ENCODE data around the gene NGF. TPM values are rescaled to one million over a fixed set of nuclear protein-coding genes. Genes with fewer than 3 reads are reported as not detected.

The NGF gene
- polyA plus RNA-seq, 10 donors, result 1.2 to 5.6 (median 2.3) TPM

DNA sequence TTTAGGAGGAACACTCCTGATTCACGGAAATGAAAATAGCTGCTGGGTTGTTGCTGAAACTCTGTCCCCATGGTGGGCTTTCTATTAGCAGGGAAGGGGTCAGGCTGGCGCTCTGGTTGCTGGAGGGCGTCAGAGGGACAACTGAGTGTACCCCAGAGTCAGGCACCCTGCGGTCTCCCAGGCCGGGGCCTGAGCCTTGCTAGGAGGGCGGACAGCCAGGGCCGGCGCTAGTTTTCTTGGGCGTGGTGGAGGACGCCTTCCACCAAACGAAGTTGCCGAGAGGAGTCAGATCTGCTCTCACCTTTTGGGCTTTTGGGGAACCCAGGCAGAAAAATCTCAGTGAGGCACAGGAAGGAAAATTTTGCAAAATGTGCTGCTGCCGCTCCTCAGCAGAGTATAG, 54.8 kb downstream of the NGF start:
- DNase-seq, result no peak

DNA sequence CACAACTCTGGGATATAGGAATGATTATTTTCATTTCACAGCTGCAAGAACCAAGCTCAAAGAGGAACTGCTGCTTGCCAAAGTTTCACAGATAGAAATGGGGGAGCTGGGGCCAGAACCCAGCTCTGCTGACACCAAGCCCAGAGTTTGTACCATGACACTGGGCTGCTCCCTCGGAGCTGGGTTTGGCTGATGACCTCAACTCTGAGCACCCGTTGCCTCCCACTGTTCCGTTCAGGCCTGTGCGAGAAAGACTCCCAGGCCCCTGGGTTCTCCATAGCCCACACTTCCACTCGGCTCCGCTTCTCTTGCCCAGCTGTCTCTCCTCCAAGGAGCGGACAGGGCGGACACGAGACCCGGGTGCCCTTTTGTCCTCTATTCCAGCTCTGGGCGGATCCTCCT, 55.2 kb downstream of the NGF start:
- peak in 2 of 3 donors; percentile 75 to 88 for DNase-seq

- no peak for DNase-seq
Measured at GRCh38 chr1:115281143-115281542, 56.9 kb downstream of the NGF start.

- DNase-seq, result peak; percentile 71 to 89 (median 87)
Measured at GRCh38 chr1:115280064-115280463, 58.0 kb downstream of the NGF start.

- peak in 1 of 3 donors; percentile 12 for DNase-seq
Measured at GRCh38 chr1:115278211-115278610, 59.8 kb downstream of the NGF start.

- peak in 2 of 3 donors; percentile 42 to 91 for DNase-seq
Measured at GRCh38 chr1:115277276-115277675, 60.8 kb downstream of the NGF start.

- no peak for DNase-seq
Measured at GRCh38 chr1:115275216-115275615, 62.8 kb downstream of the NGF start.

DNA sequence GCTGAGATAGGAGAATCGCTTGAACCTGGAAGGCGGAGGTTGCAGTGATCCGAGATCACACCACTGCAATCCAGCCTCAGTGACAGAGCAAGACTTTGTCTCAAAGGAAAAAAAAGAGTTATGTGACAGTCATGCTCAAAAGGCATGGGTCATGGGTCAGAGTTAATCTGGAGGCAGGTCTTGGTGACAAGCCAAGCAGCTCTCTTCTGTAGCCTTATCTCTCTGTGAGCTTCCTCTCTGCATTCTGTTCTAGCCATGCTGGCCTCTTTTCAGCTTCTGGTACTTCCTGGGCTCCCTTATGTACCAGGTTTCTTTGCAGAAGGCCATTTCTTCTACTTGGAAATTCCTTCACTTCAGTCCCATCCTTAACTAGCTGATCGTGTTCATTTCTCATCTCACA, 63.6 kb downstream of the NGF start:
- DNase-seq, result no peak

DNA sequence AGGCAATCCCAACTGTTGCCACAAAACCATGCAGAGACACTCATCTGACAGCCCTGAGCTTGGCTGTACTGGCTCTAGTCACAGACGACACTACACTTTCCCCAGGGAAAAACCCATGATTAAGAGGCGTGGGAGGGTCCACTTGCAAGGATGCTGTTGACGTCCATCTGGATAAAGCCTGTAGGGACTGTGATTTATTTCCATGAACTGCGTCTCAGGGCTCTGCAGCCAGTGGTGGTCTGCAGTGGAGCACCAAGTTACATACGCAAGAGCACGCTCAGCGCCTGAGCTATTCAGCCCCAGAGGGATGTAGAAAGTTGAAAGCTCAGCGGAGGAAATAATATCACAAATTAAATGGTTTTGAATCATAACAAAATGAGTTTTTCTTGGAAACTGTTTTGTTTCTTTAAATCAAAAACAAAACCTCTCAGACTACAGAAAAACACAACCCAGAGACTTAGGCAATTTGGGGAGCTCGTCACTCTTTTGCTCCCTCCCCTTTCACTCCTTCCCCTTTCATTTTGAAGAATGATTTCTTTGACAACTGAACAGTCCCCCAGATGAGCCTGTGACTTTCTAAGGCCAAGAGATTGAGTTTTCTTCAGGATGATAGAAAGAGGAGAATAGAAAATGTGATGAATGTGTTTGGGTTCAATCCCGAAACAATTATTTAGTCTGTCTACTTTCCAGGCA, 71.2 kb downstream of the NGF start:
- DNase-seq, result peak in 1 of 3 donors; percentile 69

GRCh38 chr1:115265099-115265498, 73.0 kb downstream of the NGF start:
- no peak for DNase-seq

DNA sequence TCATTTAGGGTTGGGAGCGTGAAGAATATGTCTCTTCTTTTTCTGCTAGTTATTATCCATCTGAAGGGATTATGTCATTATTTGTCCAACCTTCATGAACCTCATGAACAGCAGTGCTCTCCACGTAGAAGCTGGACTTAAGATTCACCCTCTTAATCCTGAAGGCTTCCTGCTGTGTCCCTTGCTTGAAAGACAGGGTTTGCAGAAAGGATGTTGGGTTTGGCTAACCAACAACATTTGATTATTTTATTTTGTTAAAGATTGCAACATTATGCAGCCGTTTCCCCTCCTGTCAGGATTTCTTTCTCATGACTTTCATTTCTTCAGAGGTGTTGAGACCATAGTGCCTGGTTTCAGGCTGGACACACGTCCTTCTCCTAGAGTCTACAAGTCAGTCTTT, 75.2 kb downstream of the NGF start:
- peak in 1 of 3 donors; percentile 12 for DNase-seq

- peak; percentile 72 to 88 (median 79) for DNase-seq
Measured at GRCh38 chr1:115261496-115261895, 76.6 kb downstream of the NGF start.

DNA sequence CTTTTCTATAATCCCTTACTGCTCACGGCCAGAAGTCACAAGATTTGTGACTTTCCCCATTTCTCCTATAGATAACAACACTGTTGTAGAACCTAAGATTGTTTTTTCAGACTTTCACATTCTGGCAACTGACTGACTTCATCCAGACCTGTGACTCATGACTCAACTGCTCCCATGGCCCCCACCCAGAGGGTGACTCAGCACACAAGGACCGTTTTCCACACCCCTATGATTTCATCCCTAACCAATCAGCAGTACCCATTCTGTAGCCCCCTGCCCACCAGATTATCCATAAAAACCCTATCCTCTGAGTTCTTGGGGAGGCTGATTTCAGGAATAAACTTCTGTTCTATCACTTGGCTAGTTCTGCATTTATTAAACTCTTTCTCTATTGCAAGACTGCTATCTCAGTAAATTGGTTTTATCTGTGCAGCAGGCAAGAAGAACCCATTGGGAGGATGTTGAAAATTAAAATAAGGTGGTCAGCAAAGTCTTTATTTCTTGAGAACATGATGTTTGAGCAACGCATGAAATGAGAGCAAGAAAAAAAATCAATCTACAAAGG, 79.7 kb downstream of the NGF start:
- DNase-seq, result no peak

GRCh38 chr1:115257591-115257990, 80.5 kb downstream of the NGF start:
- no peak for DNase-seq

GRCh38 chr1:115255154-115255553, 82.9 kb downstream of the NGF start:
- DNase-seq, result no peak

DNA sequence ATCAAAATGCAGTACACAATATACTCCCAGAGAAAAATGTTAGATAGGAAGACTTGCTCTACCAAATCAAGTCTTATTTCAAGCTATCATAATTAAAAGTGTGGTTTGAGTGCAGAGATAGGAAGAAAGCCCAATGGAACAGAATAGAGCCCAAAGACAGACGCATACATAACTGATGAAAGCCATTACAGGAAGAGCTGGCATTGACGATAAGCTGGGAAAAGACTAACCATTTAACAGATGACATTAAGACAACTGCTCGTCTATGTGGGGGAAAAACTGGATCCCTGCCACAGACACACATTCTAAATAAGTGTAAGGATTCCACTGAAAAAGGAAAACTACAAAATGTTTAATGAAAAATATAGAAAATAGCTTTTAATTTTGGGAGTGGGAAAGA, 85.5 kb downstream of the NGF start:
- DNase-seq, result peak in 1 of 3 donors; percentile 14

- peak; percentile 65 to 91 (median 77) for DNase-seq
Measured at GRCh38 chr1:115251856-115252255, 86.2 kb downstream of the NGF start.

DNA sequence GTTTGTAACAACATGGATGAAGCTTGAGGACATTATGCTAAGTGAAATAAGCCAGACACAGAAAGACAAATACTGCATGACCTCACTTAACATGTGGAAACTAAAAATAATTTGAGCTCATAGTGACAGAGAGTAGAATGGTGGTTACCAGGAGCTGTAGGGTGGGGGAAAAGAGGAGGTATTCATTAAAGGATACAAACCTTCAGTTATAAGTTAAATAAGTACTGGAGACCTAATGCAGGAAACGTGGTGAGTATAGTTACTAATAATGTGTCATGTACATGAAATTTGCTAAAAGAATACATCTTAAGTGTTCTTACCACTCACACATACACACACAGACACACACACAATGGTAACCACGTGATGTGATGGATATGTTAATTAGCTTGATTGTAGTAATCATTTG, 86.7 kb downstream of the NGF start:
- DNase-seq, result peak in 2 of 3 donors; percentile 24 to 60

DNA sequence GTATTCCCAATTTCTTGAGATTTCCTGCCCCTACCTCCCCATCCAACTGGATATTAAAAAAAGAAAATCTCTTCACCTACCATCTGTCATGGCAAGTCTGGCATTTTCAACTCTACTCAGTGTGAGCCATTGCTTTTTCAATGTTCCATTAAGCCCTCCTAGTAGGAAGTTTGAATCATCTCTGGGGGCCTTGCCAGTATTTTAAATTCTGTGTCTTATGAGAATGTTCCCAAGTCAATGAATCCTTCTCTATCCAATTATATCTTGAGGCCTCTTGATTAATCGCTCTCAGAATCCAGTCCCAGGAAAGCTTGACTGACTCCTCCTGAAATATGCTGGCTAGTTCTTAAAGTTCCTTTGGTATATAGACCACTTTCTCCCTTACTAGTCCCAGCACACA, 91.5 kb downstream of the NGF start:
- DNase-seq, result no peak

GRCh38 chr1:115245227-115245626, 92.8 kb downstream of the NGF start:
- DNase-seq, result no peak

GRCh38 chr1:115242543-115242942, 95.5 kb downstream of the NGF start:
- no peak for DNase-seq

DNA sequence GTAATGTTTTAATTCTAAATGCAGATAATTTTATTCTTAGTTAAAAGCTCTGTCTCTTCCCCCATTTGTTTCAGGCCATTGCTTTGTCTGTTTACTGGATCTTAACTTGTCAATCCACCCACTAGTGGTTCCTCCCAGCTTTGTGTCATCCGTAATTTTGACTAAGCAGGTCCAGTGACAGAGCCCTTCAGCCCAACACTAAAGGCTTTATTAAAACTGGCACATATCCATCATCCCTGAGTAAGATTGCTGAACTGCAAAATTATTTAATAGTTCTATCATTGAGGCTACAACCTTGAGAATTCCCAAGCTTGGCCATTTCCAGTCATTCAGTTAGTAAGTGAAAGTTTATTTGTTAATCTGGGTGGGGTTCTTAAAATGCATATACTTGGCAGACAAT, 96.7 kb downstream of the NGF start:
- no peak for DNase-seq

GRCh38 chr1:115240297-115240696, 97.8 kb downstream of the NGF start:
- no peak for DNase-seq

GRCh38 chr1:115239426-115239825, 98.6 kb downstream of the NGF start:
- DNase-seq, result peak in 1 of 3 donors; percentile 89

Measured in muscle of back (tissue), 11 donors.